K562 (cell line): Measurements from ENCODE around the gene PNRC1. TPM values are rescaled to one million over a fixed set of nuclear protein-coding genes. Genes with fewer than 3 reads are reported as not detected.
A peak's percentile ranks its signal among the peaks of the same experiment; 100 is the strongest.

Experiments
- ARHGAP35 ChIP-seq: fragments of 450-650 bp; IDR thresholded peaks from 2 replicates; pipeline ENCODE4 v1.6.1; 2018; ENCODE audit not compliant: partially characterized antibody
- ARID1B ChIP-seq: fragments of 450-650 bp; IDR thresholded peaks from 2 replicates; pipeline ENCODE4 v1.6.1; 2016; ENCODE audit warnings: antibody characterized with exemption, mild to moderate bottlenecking, inconsistent platforms
- ATF1 ChIP-seq, 2 experiments: fragments of 450-650 bp in 1 of 2; IDR thresholded peaks; 2 replicates each; pipeline ENCODE4 v1.6.1; 2016; ENCODE audit warnings: missing compliant biosample characterization in 1 of 2, missing genetic modification characterization in 1 of 2
- CBFB ChIP-seq: sonication (generic); formaldehyde crosslinking; IDR thresholded peaks from 2 replicates; pipeline ENCODE4 v1.4.0; 2020; ENCODE audit warnings: mild to moderate bottlenecking, missing genetic modification reagents
- CSDE1 ChIP-seq, 2 experiments: fragments of 450-650 bp; IDR thresholded peaks; 2 replicates each; pipeline ENCODE4 v1.6.1; 2016; ENCODE audit warnings: mild to moderate bottlenecking in 1 of 2
- ESRRB ChIP-seq: fragments of 250-450 bp; sonication (Bioruptor Pico); IDR thresholded peaks from 2 replicates; pipeline ENCODE4 v1.5.0; 2020; ENCODE audit warnings: mild to moderate bottlenecking, moderate library complexity, borderline replicate concordance
- FOXK2 ChIP-seq, 2 experiments: fragments of 450-650 bp; IDR thresholded peaks in 1 of 2; conservative IDR thresholded peaks in 1 of 2; 2 replicates each; pipeline ENCODE4 v1.6.1; 2016; ENCODE audit warnings: low read depth in 2 of 2, mild to moderate bottlenecking in 1 of 2
- JUND ChIP-seq, 2 experiments: IDR thresholded peaks; 2 replicates in 1 of 2; 3 replicates in 1 of 2; pipeline ENCODE4 v1.6.1; 2011; ENCODE audit warnings: borderline replicate concordance in 2 of 2, low read depth in 2 of 2, low read length in 2 of 2, improper control_type of control experiment in 1 of 2, missing biosample characterization in 1 of 2, missing genetic modification characterization in 1 of 2, missing genetic modification reagents in 1 of 2
- KAT7 ChIP-seq: sonication (generic); formaldehyde crosslinking; IDR thresholded peaks from 2 replicates; pipeline ENCODE4 v1.8.0; 2022; ENCODE audit warnings: missing genetic modification reagents, mild to moderate bottlenecking, borderline replicate concordance
- KDM4B ChIP-seq, 2 experiments: fragments of 450-650 bp in 1 of 2; sonication (generic) in 1 of 2; IDR thresholded peaks; 2 replicates each; pipeline ENCODE4 v1.6.1; 2016 to 2017; ENCODE audit warnings: borderline replicate concordance in 2 of 2, antibody characterized with exemption in 1 of 2, low read depth in 1 of 2, mild to moderate bottlenecking in 1 of 2
- NEUROD1 ChIP-seq: fragments of 150-350 bp; IDR thresholded peaks from 2 replicates; pipeline ENCODE4 v1.6.1; 2014; ENCODE audit warnings: borderline replicate concordance, low read length, low read depth; ENCODE audit not compliant: partially characterized antibody
- POLR2A ChIP-seq: fragments of 450-650 bp; conservative IDR thresholded peaks from 2 replicates; pipeline ENCODE4 v1.6.1; 2016
- PRMT5 ChIP-seq: sonication (generic); formaldehyde crosslinking; IDR thresholded peaks from 2 replicates; pipeline ENCODE4 v1.5.0; 2020; ENCODE audit warnings: missing genetic modification reagents
- RBM14 ChIP-seq: fragments of 200-400 bp; formaldehyde crosslinking; IDR thresholded peaks from 2 replicates; pipeline ENCODE4 v1.6.1; 2018; ENCODE audit warnings: low read depth, mild to moderate bottlenecking, low read length, moderate library complexity, borderline replicate concordance; ENCODE audit not compliant: insufficient read depth
- SOX6 ChIP-seq: fragments of 450-650 bp; IDR thresholded peaks from 2 replicates; pipeline ENCODE4 v1.6.1; 2014; ENCODE audit warnings: mild to moderate bottlenecking
- TSC22D4 ChIP-seq: fragments of 450-650 bp; IDR thresholded peaks from 2 replicates; pipeline ENCODE4 v1.6.1; 2016; ENCODE audit warnings: missing genetic modification characterization, missing biosample characterization, control low read depth
- ZBED1 ChIP-seq: IDR thresholded peaks from 2 replicates; pipeline ENCODE4 v1.6.1; 2014
- ZBTB12 ChIP-seq: fragments of 250-450 bp; sonication (Bioruptor Pico); IDR thresholded peaks from 2 replicates; pipeline ENCODE4 v1.4.0; 2020
- ZBTB7A ChIP-seq: IDR thresholded peaks from 2 replicates; pipeline ENCODE4 v1.6.1; 2011; ENCODE audit warnings: low read depth, mild to moderate bottlenecking, low read length, moderate library complexity, borderline replicate concordance; ENCODE audit not compliant: control insufficient read depth
- ZEB2 ChIP-seq: fragments of 450-650 bp; IDR thresholded peaks from 2 replicates; pipeline ENCODE4 v1.6.1; 2016
- ZNF174 ChIP-seq: fragments of 250-450 bp; sonication (Bioruptor Pico); IDR thresholded peaks from 2 replicates; pipeline ENCODE4 v1.4.0; 2020; ENCODE audit warnings: mild to moderate bottlenecking
- ZNF354B ChIP-seq: fragments of 250-450 bp; sonication (Bioruptor Pico); IDR thresholded peaks from 2 replicates; pipeline ENCODE4 v1.4.0; 2020
- polyA plus RNA-seq, 8 experiments: library from polyadenylated mRNA; depleted of rRNA in 4 of 8; stranded (reverse) in 5 of 8; unstranded in 3 of 8; fragments of >200 nt; fragmentation: Nextera tagmentation in 2 of 8; fragmentation: Illumina TruSeq in 1 of 8; extraction: Ambion mirVana in 2 of 8; extraction: Trizol in 1 of 8; gene quantifications; 2 replicates each; pipeline versions ENCODE4 v1.2.1 to v1.2.3, GENCODE V29; 2011 to 2014; ENCODE audit warnings: inconsistent platforms in 1 of 8, missing spikeins in 1 of 8
- total RNA-seq, 7 experiments: library from RNA; depleted of rRNA in 6 of 7; stranded (reverse); fragments of >200 nt in 6 of 7; fragmentation: Illumina TruSeq in 2 of 7; extraction: Trizol in 2 of 7; gene quantifications; 2 replicates each; pipeline versions ENCODE4 v1.2.1 to v1.2.3, GENCODE V29; 2011 to 2021; ENCODE audit warnings: low replicate concordance in 1 of 7
- TF ChIP-seq, protein P1 (sequence below): sonication (generic); IDR thresholded peaks from 2 replicates; pipeline ENCODE4 v1.6.1; 2016
- TF ChIP-seq, protein P2 (sequence below), 2 experiments: fragments of 450-650 bp; conservative IDR thresholded peaks; 2 replicates each; pipeline ENCODE4 v1.6.1; 2017; ENCODE audit warnings: mild to moderate bottlenecking in 2 of 2, moderate library complexity in 2 of 2

PNRC1 gene
- total and polyA plus RNA-seq, 9 of the 15 experiments (the other 6 are each of a cell fraction or from before 2014, with no cell fraction given) = 1.2 to 10.8 (median 6.5) TPM

DNA sequence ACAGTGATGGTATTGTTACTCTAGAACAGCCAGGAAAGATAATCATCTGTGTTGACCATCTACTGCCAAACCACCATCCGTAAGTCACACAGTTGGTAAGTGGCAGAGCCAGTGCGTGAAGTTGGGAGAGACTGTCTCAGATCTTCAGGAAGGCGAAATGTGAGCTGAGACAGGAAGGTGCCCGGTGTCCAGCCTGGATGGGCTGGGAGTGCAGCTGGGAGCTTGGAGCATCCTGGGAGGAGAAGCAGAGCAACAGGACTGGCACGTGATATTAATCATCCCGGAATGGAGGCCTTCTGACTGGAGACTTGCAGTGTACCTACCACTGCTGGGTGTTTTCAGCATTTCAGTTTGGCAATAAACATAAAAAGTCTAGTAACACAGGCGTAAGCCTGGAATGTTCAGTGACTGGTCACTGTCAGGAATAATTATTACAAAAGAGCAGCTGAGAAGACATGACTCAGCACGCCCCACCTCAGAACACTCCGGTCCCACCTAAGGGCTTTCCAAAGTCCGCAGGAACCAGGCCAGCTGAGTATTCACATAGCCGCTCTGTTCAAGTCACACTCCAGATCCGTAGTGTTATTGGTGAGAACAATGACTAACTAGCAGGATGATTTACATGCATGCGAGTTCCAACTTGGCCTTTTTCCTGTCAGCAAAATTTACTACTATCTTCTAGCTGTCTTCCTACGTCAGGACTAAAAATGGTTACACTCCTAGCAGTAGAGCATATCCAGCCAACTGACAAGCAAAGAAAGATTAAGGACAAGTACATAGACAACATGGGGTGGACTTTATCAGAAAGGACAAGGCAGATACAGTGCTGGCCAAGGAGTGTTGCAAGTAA lies 45.1 kb upstream of the PNRC1 start (continued):
- TF ChIP-seq KAT7 (CRISPR knock-in tag) (no peak), ZNF174 (no peak), KDM4B (IDR thresholded peaks at IDR 0.05; ENCODE audit: borderline replicate concordance in 2 of 2, low read depth in 1 of 2) (no peak), ATF1 (CRISPR knock-in tag; IDR thresholded peaks at IDR 0.05) (no peak), ATF1 (tag; IDR thresholded peaks at IDR 0.05) (peak; percentile 88), CSDE1 (IDR thresholded peaks at IDR 0.05) (no peak), JUND (IDR thresholded peaks at IDR 0.05; ENCODE audit: borderline replicate concordance, low read depth, low read length) (peak; percentile 28; the same call in 1 of the 2 replicates), JUND (tag; IDR thresholded peaks at IDR 0.05; ENCODE audit: borderline replicate concordance, low read depth, low read length) (peak; percentile 59; the same call in 1 of the 3 replicates), ARHGAP35 (no peak), TSC22D4 (tag) (no peak), CBFB (CRISPR knock-in tag) (no peak), ZBED1 (no peak), ZBTB7A (no peak), ARID1B (peak; percentile 70), ESRRB (CRISPR knock-in tag) (no peak), PRMT5 (CRISPR knock-in tag) (no peak), NEUROD1 (no peak), POLR2A (no peak), RBM14 (no peak), ZEB2 (no peak; the same call in 1 of the 2 replicates), SOX6 (peak; percentile 64), ZNF354B (CRISPR knock-in tag) (no peak), FOXK2 (conservative IDR thresholded peaks at IDR 0.05 in 1 of 2, IDR thresholded peaks at IDR 0.05 in 1 of 2; ENCODE audit: low read depth in 2 of 2) (peak; percentile 34 to 46; a peak in 2 of 4 replicates), ZBTB12 (CRISPR knock-in tag) (peak; percentile 46; the same call in 1 of the 2 replicates)
- TF ChIP-seq, protein P1, sequence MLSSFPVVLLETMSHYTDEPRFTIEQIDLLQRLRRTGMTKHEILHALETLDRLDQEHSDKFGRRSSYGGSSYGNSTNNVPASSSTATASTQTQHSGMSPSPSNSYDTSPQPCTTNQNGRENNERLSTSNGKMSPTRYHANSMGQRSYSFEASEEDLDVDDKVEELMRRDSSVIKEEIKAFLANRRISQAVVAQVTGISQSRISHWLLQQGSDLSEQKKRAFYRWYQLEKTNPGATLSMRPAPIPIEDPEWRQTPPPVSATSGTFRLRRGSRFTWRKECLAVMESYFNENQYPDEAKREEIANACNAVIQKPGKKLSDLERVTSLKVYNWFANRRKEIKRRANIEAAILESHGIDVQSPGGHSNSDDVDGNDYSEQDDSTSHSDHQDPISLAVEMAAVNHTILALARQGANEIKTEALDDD = peak; percentile 99
- TF ChIP-seq, protein P2, sequence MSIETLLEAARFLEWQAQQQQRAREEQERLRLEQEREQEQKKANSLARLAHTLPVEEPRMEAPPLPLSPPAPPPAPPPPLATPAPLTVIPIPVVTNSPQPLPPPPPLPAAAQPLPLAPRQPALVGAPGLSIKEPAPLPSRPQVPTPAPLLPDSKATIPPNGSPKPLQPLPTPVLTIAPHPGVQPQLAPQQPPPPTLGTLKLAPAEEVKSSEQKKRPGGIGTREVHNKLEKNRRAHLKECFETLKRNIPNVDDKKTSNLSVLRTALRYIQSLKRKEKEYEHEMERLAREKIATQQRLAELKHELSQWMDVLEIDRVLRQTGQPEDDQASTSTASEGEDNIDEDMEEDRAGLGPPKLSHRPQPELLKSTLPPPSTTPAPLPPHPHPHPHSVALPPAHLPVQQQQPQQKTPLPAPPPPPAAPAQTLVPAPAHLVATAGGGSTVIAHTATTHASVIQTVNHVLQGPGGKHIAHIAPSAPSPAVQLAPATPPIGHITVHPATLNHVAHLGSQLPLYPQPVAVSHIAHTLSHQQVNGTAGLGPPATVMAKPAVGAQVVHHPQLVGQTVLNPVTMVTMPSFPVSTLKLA (conservative IDR thresholded peaks at IDR 0.05) = no peak
